HG03108 (cell line): ENCODE measurements around the gene TMEM120B.

ENCODE experiments used
- ATAC-seq: cut with Tn5 transposase; IDR thresholded peaks from one replicate; pipeline ENCODE4 v1.9.1; 2021; ENCODE audit warnings: moderate library complexity; ENCODE audit not compliant: unreplicated experiment

The TMEM120B gene

DNA sequence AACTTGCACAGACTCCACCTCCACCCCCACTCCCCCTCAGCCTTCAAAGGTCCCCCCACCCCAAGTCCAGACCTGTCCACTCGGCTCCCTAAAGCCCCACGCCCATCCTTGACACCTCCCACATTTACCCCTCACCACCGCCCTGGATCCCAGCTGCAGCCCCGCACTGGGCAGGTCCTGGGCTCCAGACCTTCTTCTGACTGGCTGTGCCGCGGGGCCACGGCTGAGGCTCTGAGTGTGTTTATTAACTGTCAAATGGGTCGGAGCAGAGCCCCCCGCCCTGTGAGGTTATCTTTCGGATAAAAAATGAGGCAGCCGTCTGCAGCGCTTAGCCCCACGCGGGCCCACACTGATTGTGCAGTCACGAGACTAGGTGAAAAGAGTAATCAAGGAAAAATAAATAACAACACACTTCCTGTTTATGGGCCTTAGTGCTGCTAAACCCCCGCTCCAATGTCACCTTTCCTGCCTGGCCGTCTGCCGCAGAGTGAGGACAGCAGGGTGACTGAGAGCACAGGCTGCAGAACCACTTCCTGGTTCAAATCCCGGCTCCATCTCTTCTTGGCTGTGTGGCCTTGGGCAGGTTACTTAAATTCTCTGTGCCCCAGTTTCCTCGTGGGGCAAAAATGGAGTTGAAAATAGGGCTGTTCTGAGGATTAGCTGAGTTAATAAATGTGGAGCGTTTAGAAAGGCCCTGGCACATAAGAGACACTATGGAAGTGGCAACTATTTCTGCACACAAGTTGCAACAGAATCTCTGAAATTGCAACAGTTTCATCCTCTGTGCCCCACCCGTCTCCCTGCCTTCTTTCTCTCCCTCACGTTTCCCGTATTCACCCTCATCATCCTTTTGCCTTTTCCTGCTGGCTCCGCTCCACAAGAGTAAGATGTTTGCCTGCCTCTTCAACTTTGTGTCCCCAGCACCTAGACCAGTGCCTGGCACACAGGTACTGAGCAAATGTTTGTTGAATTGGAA is 100.7 kb downstream of the TMEM120B start:
- ATAC-seq: no peak

GRCh38 chr12:121813951-121814350 is 101.4 kb downstream of the TMEM120B start:
- ATAC-seq: no peak

DNA sequence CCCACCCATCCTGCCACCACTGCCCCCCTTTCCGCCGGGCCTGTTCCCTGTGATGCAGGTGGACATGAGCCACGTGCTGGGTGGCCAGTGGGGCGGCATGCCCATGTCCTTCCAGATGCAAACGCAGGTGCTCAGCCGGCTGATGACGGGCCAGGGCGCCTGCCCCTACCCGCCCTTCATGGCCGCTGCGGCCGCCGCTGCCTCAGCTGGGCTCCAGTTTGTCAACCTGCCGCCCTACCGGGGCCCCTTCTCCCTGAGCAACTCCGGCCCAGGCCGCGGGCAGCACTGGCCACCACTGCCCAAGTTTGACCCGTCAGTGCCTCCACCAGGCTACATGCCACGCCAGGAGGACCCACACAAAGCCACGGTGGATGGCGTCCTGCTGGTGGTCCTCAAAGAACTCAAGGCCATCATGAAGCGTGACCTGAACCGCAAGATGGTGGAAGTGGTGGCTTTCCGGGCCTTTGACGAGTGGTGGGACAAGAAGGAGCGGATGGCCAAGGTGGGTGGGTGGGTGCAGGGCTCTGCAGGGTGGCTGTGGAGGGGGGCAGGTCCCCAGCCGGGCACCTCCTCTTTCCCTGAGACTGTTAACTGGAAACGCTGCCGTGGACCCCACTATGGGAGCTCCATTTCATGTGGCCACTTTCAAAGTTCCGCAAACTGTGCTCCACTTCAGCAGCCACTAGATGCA is 102.0 kb downstream of the TMEM120B start:
- no peak for ATAC-seq

DNA sequence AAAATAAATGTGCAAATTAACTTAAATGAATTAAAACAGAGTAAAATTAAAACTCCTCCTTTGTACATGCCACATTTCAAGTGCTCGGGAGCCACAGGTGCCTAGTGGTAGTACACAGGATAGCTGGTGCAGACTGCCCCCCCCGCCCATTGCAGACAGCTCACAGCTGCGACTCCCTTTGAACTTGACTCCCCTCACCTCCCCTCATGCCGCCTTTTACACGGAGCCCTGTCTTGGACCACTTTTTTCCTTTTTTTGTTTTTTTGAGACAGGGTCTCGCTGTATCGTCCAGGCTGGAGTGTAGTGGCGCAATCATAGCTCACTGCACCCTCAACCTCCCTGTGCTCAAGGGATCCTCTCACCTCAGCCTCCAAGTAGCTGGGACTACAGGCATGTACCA is 102.7 kb downstream of the TMEM120B start:
- ATAC-seq: no peak

DNA sequence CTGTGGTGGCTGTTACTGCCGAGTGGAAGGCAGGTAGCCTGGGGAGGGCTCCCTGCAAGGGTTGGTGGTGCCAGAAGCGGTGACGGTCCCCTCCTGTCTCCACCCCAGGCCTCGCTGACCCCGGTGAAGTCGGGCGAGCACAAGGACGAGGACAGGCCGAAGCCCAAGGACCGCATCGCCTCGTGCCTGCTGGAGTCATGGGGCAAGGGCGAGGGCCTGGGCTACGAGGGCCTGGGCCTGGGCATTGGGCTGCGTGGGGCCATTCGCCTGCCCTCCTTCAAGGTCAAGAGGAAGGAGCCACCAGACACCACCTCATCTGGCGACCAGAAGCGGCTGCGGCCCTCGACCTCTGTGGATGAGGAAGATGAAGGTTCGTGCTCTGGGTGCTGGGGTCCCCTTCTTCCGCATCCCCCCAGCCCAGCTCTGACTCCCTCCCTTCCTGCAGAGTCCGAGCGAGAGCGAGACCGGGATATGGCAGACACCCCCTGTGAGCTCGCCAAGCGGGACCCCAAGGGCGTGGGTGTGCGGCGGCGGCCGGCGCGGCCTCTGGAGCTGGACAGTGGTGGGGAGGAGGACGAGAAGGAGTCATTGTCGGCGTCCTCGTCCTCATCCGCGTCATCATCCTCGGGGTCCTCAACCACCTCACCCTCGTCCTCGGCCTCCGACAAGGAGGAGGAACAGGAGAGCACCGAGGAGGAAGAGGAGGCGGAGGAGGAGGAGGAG is 104.5 kb downstream of the TMEM120B start:
- no peak for ATAC-seq

DNA sequence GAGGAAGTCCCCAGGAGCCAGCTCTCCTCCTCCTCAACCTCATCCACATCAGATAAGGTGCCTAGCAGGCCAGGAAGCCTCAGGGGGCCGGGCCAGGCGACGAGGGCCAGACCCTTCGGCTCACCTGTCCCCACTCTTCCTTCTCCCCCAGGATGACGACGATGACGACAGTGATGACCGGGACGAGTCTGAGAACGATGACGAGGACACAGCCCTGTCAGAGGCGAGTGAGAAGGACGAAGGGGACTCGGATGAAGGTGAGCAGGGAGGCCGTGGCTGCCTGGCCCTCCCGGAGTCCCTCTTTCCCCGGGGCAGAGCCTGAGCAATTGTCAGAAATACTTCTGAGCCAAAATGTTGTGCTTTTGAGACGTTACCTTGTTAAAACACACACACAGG is 105.1 kb downstream of the TMEM120B start:
- no peak for ATAC-seq

DNA sequence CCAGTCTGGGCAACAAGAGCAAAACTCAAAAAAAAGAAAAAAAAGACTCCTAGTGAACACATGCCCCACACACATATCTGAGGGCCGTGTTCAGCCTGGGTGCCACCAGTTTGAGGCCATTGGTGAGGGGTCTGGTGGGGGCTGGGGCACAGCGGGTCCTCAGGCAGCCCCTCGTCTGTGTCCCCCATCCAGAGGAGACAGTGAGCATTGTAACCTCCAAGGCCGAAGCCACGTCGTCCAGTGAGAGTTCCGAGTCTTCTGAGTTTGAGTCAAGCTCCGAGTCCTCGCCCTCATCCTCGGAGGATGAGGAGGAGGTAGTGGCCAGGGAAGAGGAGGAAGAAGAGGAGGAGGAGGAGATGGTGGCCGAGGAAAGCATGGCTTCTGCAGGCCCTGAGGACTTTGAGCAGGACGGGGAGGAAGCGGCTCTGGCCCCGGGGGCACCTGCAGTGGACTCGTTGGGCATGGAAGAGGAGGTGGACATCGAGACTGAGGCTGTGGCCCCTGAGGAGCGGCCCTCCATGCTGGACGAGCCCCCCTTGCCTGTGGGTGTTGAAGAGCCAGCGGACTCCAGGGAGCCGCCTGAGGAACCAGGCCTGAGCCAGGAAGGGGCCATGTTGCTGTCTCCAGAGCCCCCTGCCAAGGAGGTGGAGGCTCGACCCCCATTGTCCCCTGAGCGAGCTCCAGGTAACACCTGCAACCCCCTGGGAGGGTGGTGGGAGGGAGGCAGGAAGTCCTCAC is 106.8 kb downstream of the TMEM120B start:
- ATAC-seq: no peak

DNA sequence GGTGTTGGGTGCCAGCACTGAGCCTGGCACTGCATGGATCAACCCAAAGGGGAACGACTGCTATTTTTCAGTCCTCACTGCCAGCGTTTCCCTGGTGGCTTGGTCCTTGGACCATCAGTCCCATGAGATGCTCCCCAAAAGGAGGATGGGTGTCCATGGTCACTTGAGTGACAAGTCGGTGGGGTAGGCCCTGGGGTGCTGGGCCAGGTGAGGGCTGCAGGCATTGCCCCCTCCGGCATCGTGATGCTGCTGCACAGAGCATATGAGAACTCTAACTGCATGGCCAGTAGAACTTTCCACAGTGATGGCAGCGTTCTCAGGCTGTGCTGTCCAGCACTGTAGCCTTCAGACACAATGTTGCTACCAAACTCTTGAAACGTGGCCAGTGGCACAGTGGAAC is 107.5 kb downstream of the TMEM120B start:
- no peak for ATAC-seq

DNA sequence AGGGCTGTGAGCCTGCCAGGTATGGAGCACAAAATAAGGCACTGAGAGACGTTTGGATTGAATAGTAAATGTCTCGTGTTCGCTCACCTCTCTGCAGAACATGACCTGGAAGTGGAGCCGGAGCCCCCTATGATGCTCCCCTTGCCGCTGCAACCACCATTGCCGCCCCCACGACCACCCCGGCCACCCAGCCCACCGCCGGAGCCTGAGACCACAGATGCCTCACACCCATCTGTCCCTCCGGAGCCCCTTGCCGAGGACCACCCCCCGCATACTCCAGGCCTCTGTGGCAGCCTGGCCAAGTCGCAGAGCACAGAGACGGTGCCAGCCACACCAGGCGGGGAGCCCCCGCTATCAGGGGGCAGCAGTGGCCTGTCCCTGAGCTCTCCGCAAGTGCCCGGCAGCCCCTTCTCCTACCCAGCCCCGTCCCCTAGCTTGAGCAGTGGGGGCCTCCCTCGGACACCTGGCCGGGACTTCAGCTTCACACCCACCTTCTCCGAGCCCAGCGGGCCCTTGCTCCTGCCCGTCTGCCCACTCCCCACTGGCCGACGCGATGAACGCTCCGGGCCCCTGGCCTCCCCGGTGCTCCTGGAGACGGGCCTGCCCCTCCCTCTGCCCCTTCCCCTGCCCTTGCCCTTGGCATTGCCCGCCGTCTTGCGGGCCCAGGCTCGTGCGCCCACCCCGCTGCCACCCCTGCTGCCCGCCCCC is 110.0 kb downstream of the TMEM120B start:
- ATAC-seq: no peak

DNA sequence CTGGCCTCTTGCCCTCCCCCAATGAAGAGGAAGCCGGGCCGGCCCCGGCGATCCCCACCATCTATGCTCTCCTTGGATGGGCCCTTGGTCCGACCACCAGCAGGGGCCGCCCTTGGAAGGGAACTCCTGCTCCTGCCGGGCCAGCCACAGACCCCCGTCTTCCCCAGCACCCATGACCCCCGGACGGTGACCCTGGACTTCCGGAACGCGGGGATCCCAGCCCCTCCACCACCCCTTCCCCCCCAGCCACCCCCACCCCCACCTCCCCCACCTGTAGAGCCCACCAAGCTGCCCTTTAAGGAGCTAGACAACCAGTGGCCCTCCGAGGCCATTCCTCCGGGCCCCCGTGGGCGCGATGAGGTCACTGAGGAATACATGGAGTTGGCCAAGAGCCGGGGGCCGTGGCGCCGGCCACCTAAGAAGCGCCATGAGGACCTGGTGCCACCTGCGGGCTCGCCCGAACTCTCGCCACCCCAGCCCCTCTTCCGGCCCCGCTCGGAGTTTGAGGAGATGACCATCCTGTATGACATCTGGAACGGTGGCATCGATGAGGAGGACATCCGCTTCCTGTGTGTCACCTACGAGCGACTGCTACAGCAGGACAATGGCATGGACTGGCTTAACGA is 110.7 kb downstream of the TMEM120B start:
- no peak for ATAC-seq

DNA sequence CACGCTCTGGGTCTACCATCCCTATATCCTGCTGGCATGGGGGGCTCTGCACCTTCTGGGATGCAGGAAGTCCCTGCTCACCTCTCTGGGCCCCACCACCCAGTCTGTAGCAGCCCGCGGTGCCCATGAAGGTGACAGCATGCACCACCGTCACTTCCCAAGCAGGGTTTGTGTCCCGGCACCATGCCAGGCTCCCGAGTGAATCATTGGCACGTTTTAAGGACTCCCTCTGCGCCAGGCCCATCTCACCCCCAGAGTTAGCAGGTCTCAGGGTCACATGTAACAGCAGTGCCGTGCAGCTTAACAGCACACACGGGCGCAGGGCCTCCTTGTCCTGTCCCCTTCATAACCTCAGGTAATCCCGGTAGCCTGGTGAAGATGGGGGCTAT is 111.2 kb downstream of the TMEM120B start:
- ATAC-seq: no peak

GRCh38 chr12:121825041-121825523 is 112.5 kb downstream of the TMEM120B start:
- ATAC-seq: no peak

DNA sequence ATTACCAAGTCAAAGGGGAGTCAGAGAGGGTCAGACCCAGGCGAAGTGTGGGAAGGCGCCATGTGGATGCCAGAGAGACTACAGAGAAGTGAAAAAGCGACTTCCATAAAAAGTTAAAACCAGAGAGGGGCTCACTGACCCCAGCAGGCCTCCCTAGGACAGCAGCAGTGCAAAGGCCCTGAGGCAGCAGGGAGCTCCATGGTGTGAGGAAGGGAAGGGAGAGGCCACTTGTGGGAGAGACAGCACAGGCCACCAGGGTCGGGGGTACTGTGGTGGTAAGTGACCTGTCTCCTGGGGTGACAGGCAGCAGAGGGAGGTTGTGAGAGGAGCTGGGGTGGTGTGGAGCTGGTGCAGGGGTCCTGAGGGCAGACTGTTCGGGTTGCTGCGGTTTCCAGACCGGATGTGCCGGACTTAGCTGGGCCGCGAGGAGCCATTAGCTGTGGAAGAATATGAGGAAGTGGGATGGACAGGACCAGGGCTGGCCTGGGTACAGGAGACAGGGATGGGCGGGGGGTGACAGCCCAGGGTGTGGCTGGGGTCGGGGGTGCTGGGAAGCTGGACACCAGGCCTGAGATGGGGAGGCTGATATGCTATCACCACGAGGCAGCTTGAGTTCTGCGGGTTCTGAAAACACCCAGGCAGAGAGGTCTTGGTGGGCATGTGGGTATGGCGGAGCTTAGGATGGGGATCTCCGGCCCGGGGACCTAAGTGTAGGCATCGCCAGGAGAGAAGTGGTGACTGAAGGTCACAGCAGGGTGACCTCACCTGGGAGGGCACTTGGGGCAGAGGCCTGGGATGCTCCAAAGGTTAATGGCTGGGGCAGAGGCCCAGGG is 114.0 kb downstream of the TMEM120B start:
- ATAC-seq: no peak

DNA sequence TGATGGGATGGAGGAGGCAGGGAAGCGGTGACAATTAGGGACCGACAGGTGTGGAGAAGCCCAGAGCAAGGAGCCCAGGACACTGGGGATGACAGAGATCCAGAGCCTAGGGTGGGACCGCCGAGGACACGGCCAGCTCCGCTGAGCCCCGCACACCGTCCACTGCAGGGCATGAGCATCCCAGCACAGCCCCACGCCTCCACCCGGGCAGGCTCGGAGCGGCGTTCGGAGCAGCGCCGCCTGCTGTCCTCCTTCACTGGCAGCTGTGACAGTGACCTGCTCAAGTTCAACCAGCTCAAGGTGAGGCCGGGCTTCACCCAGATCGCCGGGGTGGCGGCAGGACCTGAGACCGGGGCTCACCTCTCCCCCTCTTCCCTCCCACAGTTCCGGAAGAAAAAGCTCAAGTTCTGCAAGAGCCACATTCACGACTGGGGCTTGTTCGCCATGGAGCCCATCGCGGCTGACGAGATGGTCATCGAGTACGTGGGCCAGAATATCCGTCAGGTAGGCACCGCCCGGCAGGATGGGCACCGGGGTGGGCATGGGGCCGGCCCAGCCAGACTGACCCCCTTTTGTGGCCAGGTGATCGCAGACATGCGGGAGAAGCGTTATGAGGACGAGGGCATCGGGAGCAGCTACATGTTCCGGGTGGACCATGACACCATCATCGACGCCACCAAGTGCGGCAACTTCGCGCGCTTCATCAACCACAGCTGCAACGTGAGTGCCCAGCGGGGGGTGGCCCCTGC is 115.0 kb downstream of the TMEM120B start:
- ATAC-seq: no peak

DNA sequence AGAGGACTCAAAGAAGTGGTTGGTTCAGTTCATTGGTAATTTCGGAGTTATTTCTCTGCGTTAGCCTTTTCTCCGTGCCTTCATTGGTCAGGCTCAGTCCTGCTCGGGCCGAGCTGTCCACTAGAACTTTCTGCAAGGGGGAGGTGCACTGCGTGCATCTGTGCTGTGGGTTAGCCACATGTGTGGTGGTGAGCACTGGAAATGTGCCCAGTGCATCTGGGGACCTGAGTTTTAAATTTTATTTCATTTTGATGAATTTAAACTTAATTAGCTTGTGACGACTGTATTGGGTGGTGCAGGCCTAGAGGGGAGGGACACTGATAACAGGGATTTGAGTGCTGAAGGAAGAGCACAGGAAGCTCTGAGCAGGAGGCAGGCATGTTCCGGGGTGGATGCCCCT is 115.8 kb downstream of the TMEM120B start:
- no peak for ATAC-seq

DNA sequence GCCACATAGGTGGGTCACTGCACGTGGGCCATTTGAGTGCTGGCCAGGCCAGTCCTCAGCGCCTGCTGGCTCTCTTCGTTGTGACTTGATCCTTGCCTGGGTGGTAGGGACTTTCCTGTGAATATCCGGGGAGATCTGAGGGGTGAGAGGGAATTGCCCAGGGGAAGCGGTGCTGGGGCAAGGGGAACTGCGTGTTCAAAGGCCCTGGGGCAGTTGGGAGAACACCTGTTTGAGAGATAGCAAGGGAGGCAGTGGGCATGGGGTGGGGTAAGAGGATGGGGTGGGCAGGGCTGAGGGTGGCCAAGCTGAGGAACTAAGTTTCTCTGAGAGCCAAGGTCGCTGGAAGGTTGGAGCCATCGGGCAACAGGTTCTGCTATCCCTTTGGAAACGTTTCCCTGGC is 116.3 kb downstream of the TMEM120B start:
- no peak for ATAC-seq

- no peak for ATAC-seq
These were observed 116.8 kb downstream of the TMEM120B start for GRCh38 chr12:121829250-121829918.
